Activated CD8-positive, alpha-beta T cell treated with anti-CD3 and anti-CD28 coated beads, Interleukin-2, amount 10 ng/mL, durations not matched to agents 7 days and 5 days (primary cell): ENCODE results near the gene DIAPH2. TPM values are rescaled to one million over a fixed set of nuclear protein-coding genes. Genes with fewer than 3 reads are reported as not detected.

Experiments
- ATAC-seq: fragments of 150-1000 bp; cut with Tn5 transposase; one replicate; pipeline ENCODE4 v1.10.0; 2021; ENCODE audit warnings: moderate library complexity
- CTCF ChIA-PET: fragments of 350-600 bp; sonication (Branson Sonifier 250); formaldehyde crosslinking; loops from one replicate; lab custom pipeline; 2021; ENCODE audit warnings: antibody characterized with exemption; lab: Charles Lee
- POLR2A ChIA-PET: fragments of 350-600 bp; sonication (Branson Sonifier 250); formaldehyde crosslinking; loops from one replicate; lab custom pipeline; 2021; ENCODE audit warnings: antibody characterized with exemption; lab: Charles Lee
- DNase-seq: peaks from one replicate; pipeline ENCODE4 v3.0.0-alpha.2; 2020
- H3K27ac Mint-ChIP-seq: one replicate; pipeline ENCODE4 v1.8.0; 2021; ENCODE audit warnings: mild to moderate bottlenecking, mixed read lengths
- H3K27me3 Mint-ChIP-seq: one replicate; pipeline ENCODE4 v1.8.0; 2021; ENCODE audit warnings: low read depth, mixed read lengths
- H3K36me3 Mint-ChIP-seq: one replicate; pipeline ENCODE4 v1.8.0; 2021; ENCODE audit warnings: low read depth, mixed read lengths
- H3K4me1 Mint-ChIP-seq: one replicate; pipeline ENCODE4 v1.8.0; 2021; ENCODE audit warnings: low read depth, mixed read lengths
- H3K4me3 Mint-ChIP-seq: one replicate; pipeline ENCODE4 v1.8.0; 2021; ENCODE audit warnings: mild to moderate bottlenecking, mixed read lengths
- H3K9me3 Mint-ChIP-seq: one replicate; pipeline ENCODE4 v1.8.0; 2022; ENCODE audit warnings: mixed read lengths; ENCODE audit not compliant: insufficient read depth
- total RNA-seq, 2 experiments: library from RNA; stranded (reverse); gene quantifications; one replicate each; pipeline ENCODE4 v1.2.3, GENCODE V29; 2021

Gene DIAPH2
- total RNA-seq, 2 experiments from 2014 or later = 14.1 to 14.4 TPM

GRCh38 chrX:97234471-97235081, 549.9 kb downstream of the DIAPH2 start:
- ChIA-PET POLR2A (no interaction called here), CTCF (no interaction called here)
- Mint-ChIP-seq H3K9me3 (no peaks in the 10 kb centered on the region), H3K27me3 (no peaks in the 10 kb centered on the region), H3K4me3 (no peak overlapping the region), H3K27ac (no peak overlapping the region), H3K36me3 (no peaks in the 10 kb centered on the region), H3K4me1 (no peaks in the 10 kb centered on the region)
- DNase-seq (no peak), ATAC-seq (no peak)

- no peaks in the 10 kb centered on the region for H3K27me3 Mint-ChIP-seq
- no peaks in the 10 kb centered on the region for H3K9me3 Mint-ChIP-seq
- H3K27ac Mint-ChIP-seq = no peak overlapping the region
- H3K4me1 Mint-ChIP-seq = no peaks in the 10 kb centered on the region
- DNase-seq (no peak), ATAC-seq (no peak)
- H3K4me3 Mint-ChIP-seq = no peak overlapping the region
- ChIA-PET POLR2A (no interaction called here), CTCF (no interaction called here)
- H3K36me3 Mint-ChIP-seq = no peaks in the 10 kb centered on the region
Measured at GRCh38 chrX:97238632-97239031, 554.0 kb downstream of the DIAPH2 start.

GRCh38 chrX:97252111-97252510, 567.5 kb downstream of the DIAPH2 start:
- CTCF ChIA-PET = no interaction called here
- Mint-ChIP-seq H3K36me3 (no peaks in the 10 kb centered on the region), H3K4me1 (no peaks in the 10 kb centered on the region), H3K9me3 (no peaks in the 10 kb centered on the region), H3K27ac (no peak overlapping the region), H3K4me3 (no peak overlapping the region), H3K27me3 (no peaks in the 10 kb centered on the region)
- no peak for ATAC-seq
- DNase-seq = no peak
- POLR2A ChIA-PET = no interaction called here

GRCh38 chrX:97260679-97261078, 576.0 kb downstream of the DIAPH2 start:
- H3K9me3 Mint-ChIP-seq = no peaks in the 10 kb centered on the region
- DNase-seq = no peak
- ChIA-PET CTCF (no interaction called here), POLR2A (no interaction called here)
- H3K36me3 Mint-ChIP-seq = peaks cover 1% of the 10 kb centered on the region
- H3K4me3 Mint-ChIP-seq = no peak overlapping the region
- no peaks in the 10 kb centered on the region for H3K27me3 Mint-ChIP-seq
- ATAC-seq = no peak
- no peaks in the 10 kb centered on the region for H3K4me1 Mint-ChIP-seq
- H3K27ac Mint-ChIP-seq = no peak overlapping the region

- ChIA-PET POLR2A (no interaction called here), CTCF (no interaction called here)
- no peak for ATAC-seq
- DNase-seq = no peak
- Mint-ChIP-seq H3K27ac (no peak overlapping the region), H3K4me3 (no peak overlapping the region), H3K27me3 (no peaks in the 10 kb centered on the region), H3K4me1 (no peaks in the 10 kb centered on the region), H3K36me3 (no peaks in the 10 kb centered on the region), H3K9me3 (no peaks in the 10 kb centered on the region)
Measured at GRCh38 chrX:97266406-97267121, 581.9 kb downstream of the DIAPH2 start.

GRCh38 chrX:97267396-97268181, 582.9 kb downstream of the DIAPH2 start:
- ChIA-PET POLR2A (no interaction called here), CTCF (no interaction called here)
- Mint-ChIP-seq H3K9me3 (no peaks in the 10 kb centered on the region), H3K4me1 (no peaks in the 10 kb centered on the region), H3K27me3 (no peaks in the 10 kb centered on the region), H3K36me3 (no peaks in the 10 kb centered on the region), H3K27ac (no peak overlapping the region), H3K4me3 (no peak overlapping the region)
- no peak for DNase-seq
- ATAC-seq = no peak

- ChIA-PET CTCF (no interaction called here), POLR2A (no interaction called here)
- no peak overlapping the region for H3K27ac Mint-ChIP-seq
- H3K4me1 Mint-ChIP-seq = no peaks in the 10 kb centered on the region
- DNase-seq = no peak
- ATAC-seq = no peak
- H3K4me3 Mint-ChIP-seq = no peak overlapping the region
- H3K36me3 Mint-ChIP-seq = no peaks in the 10 kb centered on the region
- H3K27me3 Mint-ChIP-seq = no peaks in the 10 kb centered on the region
- no peaks in the 10 kb centered on the region for H3K9me3 Mint-ChIP-seq
Measured at GRCh38 chrX:97268182-97268680, 583.6 kb downstream of the DIAPH2 start.

- Mint-ChIP-seq H3K36me3 (no peaks in the 10 kb centered on the region), H3K4me1 (no peaks in the 10 kb centered on the region), H3K27me3 (no peaks in the 10 kb centered on the region)
Measured at GRCh38 chrX:97284531-97284930, 599.9 kb downstream of the DIAPH2 start.

GRCh38 chrX:97290199-97290598, 605.6 kb downstream of the DIAPH2 start:
- H3K4me3 Mint-ChIP-seq = no peak overlapping the region
- POLR2A ChIA-PET = no interaction called here
- H3K9me3 Mint-ChIP-seq = no peaks in the 10 kb centered on the region
- ATAC-seq (no peak), DNase-seq (no peak)
- H3K27me3 Mint-ChIP-seq = no peaks in the 10 kb centered on the region
- no peaks in the 10 kb centered on the region for H3K36me3 Mint-ChIP-seq
- CTCF ChIA-PET = no interaction called here
- H3K27ac Mint-ChIP-seq = no peak overlapping the region
- H3K4me1 Mint-ChIP-seq = no peaks in the 10 kb centered on the region

More at GRCh38 chrX:97284531-97284930, 599.9 kb downstream of the DIAPH2 start:
- DNase-seq (no peak), ATAC-seq (no peak)
- POLR2A ChIA-PET = no interaction called here
- no peak overlapping the region for H3K4me3 Mint-ChIP-seq
- H3K27ac Mint-ChIP-seq = no peak overlapping the region
- CTCF ChIA-PET = no interaction called here
- H3K9me3 Mint-ChIP-seq = no peaks in the 10 kb centered on the region

GRCh38 chrX:97294041-97294440, 609.4 kb downstream of the DIAPH2 start:
- H3K4me1 Mint-ChIP-seq = no peaks in the 10 kb centered on the region
- no peaks in the 10 kb centered on the region for H3K36me3 Mint-ChIP-seq
- ATAC-seq (no peak), DNase-seq (no peak)
- H3K27me3 Mint-ChIP-seq = no peaks in the 10 kb centered on the region
- H3K9me3 Mint-ChIP-seq = no peaks in the 10 kb centered on the region
- no peak overlapping the region for H3K27ac Mint-ChIP-seq
- ChIA-PET POLR2A (no interaction called here), CTCF (no interaction called here)
- H3K4me3 Mint-ChIP-seq = no peak overlapping the region

GRCh38 chrX:97295954-97296353, 611.3 kb downstream of the DIAPH2 start:
- no peak for DNase-seq
- ChIA-PET CTCF (no interaction called here), POLR2A (no interaction called here)
- no peak overlapping the region for H3K4me3 Mint-ChIP-seq
- H3K4me1 Mint-ChIP-seq = no peaks in the 10 kb centered on the region
- H3K27me3 Mint-ChIP-seq = no peaks in the 10 kb centered on the region
- no peak for ATAC-seq
- H3K36me3 Mint-ChIP-seq = no peaks in the 10 kb centered on the region
- no peak overlapping the region for H3K27ac Mint-ChIP-seq
- H3K9me3 Mint-ChIP-seq = no peaks in the 10 kb centered on the region
